HT-29 (cell line): Measurements from ENCODE around the gene ERVFRD-1. TPM values are rescaled to one million over a fixed set of nuclear protein-coding genes. Genes with fewer than 3 reads are reported as not detected.
"Not testable (repeated sequence)": the region's sequence is repeated elsewhere in the genome, so short reads cannot be mapped to it uniquely, and the experiment has no call there.

Source experiments
- DNase-seq: peaks from one replicate; pipeline ENCODE4 v3.0.0-alpha.2; 2015; ENCODE audit warnings: low spot score
- total RNA-seq: library from RNA; depleted of rRNA; stranded (reverse); fragments of >200 nt; shearing (Covaris generic); gene quantifications from 2 replicates; pipeline ENCODE4 v1.2.3, GENCODE V29; 2014

The ERVFRD-1 gene
- total RNA-seq, 1 experiment from 2014 or later: not detected

DNA sequence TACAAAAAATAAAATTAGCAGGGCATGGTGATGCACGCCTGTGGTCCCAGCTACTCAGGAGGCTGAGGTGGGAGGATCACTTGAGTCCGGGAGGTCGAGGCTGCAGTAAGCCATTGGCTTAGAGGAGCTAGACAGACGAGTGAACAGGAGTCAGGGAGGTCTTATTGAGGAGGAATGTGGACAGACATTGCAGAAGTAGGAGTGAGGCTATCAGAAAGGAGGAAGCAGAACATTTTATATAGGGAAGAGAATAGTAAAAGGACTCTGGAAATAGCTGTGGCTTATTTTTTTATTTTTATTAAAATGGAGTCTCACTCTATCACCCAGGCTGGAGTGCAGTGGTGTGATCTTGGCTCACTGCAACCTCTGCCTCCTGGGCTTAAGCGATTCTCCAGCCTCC is 20.4 kb downstream of the ERVFRD-1 start:
- DNase-seq: not testable (repeated sequence)

DNA sequence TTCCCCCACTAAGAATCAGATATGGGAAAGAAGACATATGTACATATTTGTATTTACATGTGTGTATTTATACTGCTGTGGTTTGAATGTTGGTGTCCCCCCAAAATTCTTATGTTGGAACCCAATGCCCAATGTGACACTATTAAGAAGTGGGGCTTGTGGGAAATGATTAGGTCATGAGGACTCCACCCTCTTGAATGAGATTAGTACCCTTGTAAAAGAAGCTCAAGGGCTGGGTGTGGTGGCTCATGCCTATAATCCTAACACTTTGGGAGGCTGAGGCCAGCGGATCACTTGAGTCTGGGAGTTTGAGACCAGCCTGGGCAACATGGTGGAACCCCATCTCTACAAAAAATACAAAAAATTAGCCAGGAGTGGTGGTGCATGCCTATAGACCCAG is 21.8 kb downstream of the ERVFRD-1 start:
- DNase-seq: no peak

DNA sequence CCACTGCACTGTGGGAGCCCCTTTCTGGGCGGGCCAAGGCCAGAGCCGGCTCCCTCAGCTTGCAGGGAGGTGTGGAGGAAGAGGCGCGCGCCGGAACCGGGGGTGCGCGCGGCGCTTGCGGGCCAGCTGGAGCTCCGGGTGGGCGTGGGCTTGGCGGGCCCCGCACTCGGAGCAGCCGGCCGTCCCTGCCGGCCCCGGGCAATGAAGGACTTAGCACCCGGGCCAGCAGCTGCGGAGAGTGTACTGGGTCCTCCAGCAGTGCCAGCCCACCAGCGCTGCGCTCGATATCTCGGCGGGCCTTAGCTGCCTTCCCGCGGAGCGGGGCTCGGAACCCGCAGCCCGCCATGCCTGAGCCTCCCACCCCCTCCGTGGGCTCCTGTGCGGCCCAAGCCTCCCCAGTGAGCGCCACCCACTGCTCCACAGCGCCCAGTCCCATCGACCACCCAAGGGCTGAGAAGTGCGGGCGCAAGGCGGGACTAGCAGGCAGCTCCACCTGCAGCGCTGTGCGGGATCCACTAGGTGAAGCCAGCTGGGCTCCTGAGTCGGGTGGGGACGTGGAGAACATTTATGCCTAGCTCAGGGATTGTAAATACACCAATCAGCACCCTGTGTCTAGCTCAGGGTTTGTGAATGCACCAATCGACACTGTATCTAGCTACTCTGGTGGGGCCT is 24.2 kb downstream of the ERVFRD-1 start:
- not testable (repeated sequence) for DNase-seq

DNA sequence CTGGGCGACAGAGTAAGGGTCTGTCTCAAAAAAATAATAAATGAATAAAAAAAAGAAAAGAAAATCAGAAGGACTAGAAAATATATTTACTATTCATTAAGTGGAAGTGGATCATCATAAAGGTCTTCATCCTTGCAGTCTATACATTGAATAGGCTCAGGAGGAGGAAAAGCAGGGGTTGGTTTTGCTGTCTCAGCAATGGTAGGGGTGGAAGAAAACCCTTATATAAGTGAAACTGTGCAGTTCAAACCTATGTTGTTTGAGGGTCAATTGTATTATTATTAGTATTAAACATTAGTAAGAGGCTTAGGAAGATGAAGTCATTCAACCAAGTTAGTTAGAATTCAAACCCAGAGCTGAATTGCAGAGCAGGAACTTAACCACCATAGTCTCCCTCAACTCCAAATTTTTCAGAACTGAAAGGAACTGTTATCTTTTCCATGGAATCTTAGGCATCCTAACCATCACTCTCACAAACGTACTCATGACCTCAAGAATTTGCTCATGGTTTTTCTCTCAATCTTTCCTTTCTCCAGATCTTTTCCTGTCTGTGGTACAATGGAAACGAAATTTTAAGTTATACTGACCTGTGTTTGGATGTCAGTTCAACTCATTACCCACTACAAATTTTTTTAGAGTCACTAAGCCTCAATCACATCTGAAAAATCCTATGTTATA is 25.6 kb downstream of the ERVFRD-1 start:
- no peak for DNase-seq

DNA sequence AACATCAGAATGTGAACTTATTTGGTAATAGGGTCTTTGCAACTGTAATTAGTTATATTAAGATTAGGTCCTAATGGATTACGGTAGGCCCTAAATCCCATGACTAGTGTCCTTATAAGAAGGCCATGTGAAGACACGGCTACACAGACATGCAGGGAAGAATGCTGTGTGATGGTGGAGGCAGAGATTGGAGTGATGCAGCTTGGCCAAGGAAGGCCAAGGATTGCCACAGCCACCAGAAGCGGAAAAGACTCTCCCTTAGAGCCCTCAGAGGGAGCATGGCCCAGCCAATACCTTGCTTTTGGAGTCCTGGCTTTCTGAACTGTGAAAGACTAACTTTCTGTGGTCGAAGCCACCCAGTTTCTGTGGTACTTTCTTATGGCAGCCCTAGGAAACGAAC is 27.6 kb downstream of the ERVFRD-1 start:
- DNase-seq: no peak

DNA sequence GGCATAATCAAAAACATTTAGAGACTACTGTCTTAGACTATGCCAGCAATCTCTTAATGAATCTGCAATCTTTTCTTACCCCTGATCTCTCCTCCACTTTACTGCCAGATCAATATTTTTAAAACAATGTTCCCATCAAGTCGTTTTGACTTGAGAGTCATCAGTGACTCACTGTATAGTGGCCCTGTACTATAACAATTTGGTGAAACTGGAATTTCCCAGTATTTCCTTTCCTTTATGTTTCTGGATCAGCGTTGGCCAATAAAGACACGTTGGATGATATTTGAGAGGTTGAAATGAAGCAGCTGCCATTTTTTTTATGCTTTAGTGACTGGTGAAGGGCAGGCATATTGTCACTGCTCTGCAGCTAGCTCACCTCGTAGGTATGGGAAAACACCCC is 28.0 kb downstream of the ERVFRD-1 start:
- DNase-seq: no peak

DNA sequence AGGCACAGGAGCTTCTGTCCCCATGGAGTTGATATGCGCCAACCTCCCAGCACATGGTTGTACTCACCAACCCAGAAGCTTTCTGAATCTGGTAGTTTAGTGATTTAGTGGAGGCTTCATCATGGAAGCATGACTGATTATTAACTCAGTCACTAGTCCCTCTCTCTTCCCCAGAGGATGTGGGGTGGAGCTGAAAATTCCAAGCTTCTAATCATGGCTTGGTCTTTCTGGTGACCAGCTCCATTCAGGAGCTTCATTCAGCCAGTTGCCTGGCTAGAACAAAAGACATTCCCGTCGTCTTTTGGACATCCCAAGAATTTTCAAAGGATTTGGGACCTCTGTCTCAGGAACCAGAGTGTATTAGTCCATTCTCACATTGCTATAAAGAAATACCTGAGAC is 31.2 kb downstream of the ERVFRD-1 start:
- DNase-seq: no peak

DNA sequence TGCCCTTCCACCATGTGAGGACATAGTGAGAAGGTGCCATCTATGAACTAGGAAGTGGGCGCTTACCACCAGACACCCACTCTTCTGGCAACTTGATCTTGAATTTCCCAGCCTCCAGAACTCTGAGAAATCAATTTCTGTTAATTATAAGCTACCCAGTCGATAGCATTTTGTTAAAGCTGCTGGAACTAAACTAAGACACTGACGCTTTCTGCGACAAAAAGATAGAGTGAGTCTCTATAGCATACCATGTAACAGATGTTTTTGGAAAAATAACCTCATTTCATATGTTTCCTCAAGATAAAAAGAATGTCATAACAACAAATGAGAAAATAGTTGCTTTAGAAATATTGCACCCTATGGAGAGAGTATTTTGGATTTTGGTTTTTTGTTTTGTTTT is 33.3 kb downstream of the ERVFRD-1 start:
- DNase-seq: no peak

DNA sequence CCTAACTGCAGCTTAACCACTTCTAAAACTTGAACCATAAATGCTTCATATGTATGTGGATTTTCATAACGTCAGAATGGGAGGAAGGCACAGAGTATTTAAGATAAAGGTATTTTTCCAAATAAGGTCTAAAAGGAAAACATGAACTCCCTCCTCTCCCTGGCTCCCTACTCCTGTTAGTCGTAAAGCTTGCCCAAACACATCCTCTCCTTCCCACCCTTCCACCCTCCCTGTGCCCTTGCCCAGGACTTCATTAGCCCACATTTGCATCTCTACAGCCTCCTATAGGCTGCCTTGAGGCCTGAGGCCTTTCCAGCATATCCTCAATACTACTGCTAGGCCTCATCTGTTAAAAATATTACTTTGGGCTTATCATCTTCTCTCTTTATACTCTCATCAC is 35.0 kb downstream of the ERVFRD-1 start:
- DNase-seq: no peak

DNA sequence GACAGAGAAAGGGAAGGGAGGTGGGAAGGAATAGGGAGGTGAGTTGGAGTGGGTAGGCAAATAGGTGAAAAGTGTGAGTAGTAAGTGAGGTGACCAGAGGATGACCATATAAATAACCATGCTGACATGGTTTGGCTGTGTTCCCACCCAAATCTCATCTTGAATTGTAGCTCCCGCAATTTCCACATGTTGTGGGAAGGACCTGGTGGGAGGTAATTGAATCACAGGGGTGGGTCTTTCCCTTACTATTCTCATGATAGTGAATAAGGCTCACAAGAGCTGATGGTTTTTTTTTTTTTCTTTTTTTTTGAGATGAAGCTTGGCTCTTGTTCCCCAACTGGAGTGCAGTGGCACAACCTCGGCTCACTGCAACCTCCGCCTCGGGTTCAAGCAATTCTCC is 39.4 kb downstream of the ERVFRD-1 start:
- no peak for DNase-seq

DNA sequence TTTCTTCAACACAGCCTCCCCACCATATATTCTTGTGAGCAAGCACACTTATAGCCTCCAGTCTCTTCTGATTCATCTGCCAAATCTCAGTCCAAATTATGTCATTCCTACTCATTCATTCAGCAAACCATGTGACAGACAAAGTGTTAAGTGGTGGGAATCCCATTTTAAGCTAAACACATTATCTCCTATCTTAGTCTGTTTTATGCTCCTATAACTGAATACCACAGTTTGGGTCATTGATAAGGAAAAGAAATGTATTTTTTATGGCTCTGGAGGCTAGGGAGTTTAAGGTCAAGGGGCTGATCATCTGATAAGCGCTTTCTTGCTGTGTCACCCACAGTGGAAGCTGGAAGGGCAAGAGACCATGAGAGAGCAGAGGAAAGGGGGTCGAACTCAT is 41.8 kb downstream of the ERVFRD-1 start:
- DNase-seq: no peak

DNA sequence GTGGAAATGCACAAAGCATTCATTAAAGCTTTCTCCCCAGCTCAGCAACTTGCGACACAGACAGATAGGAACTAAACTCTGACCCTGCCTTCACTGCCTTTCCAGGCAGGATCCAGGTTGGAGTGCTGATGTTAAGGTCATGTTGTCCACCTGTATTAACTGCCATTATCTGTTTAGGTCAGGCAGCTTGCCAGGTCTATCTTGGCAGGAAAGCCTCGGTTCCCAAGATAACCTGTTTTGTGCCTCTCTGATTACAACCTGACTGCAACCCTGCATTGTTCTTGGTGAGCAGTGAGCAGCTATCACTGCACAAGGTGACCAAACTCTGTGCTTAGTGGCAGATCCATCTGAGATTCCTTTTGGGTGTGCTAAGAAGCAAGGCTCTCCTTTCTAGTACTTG is 44.2 kb downstream of the ERVFRD-1 start:
- no peak for DNase-seq

DNA sequence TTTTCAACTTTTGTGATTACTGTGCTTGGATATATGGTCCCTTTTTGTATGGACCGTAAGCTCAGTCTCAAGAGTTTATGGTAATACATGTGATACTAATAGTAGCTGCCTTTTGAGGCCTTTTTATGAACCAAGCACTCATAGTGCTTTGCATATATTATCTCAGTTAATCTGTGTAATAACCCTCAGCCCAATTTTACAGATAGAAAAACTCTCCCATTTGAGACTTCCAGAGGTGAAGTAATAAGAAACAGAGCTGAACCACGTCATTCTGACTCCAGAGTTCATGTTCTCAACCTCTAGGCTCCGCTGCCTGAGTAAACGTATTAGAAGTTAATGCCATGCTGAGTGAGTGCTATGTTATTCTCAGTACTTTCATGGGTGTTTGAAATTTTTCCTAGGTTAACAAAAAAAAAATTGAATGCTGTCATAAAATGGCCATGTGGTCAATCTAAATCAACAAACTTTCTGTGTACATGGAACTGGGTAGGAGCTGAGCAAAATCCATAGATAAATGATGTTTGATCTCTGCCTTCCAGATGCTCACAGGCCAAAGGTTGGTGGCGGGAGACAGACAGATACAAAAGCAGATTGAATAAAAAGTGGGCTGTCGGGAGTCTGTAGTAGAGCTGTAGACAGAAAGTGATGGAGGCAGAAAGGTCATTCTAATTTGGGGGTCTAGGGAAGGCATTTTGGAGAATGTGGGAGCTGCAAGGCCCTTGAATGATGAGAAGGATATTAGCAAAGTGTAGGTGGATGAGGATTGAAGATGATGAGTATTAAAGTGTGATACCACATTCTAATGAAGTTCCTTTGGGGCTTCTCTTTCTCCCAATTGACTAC is 44.8 kb downstream of the ERVFRD-1 start:
- no peak for DNase-seq

DNA sequence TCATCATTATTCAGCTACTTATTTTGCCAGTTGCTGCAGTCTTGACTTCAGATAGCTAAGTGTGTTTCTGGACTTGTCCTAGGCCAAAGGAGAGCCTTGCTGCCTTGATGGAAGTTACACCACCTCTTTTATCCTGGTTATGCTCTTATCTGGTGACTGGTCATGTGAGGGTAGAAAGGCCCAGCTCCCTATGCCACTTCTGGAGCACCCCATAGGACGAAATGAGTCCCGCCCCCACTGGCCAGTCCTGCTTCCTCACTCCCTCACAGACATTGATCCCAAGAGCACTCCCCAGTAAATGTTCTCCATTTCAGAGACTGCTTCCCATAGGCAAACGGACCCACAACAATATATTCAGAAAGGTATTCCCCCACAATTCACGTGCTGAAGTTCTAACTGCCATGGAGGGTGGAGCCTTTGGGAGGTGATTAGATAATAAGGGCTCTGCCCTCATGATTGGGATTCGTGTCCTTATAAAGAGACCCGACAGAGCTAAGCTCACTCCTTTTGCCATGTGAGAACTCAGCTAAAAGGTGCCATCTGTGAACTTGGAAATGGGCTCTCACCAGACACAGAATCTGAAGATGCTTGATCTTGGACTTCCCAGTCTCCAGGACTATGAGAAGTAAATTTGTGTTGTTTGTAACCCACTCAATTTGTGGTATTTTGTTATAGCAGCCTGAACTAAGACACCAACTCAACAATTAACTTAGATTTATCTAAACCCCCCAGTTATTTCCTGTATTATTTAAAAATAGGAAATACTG is 45.9 kb downstream of the ERVFRD-1 start:
- no peak for DNase-seq

DNA sequence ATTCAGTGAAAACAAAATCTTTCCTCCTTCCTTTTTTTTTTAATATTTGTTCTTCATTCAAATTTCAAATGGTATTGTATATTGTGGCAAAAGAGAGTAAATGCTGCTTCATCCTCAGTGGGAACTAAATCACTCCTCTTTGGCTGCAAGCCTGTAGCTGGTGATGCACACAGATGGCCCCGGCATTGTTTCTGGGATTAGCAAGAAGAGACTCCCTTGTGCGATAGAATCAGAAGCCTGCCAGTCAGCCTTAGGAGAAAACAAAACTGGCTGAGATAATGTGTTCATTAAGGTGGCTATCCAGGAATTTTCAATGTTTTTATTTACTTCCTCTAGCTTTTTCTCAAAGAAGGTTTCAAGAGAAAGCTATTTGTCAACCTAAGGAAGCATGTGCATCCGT is 46.7 kb downstream of the ERVFRD-1 start:
- no peak for DNase-seq

DNA sequence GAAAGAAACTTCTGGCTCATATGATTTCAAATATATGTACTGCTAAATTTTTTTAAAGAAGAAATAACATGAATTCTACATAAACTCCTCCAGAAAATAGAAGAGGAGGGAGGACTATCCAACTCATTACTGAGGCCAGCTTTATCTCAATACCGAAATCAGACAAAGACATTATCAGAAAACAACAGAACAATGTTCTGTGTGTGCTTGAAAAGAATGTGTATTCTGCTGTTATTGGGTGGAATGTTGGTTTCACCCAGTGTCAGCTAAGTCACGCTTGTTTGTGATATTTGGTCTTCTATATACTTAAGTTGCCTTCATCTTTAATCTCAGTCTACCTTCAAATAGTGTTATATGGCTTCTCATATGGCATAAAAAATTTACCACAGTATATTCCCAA is 48.8 kb downstream of the ERVFRD-1 start:
- no peak for DNase-seq

DNA sequence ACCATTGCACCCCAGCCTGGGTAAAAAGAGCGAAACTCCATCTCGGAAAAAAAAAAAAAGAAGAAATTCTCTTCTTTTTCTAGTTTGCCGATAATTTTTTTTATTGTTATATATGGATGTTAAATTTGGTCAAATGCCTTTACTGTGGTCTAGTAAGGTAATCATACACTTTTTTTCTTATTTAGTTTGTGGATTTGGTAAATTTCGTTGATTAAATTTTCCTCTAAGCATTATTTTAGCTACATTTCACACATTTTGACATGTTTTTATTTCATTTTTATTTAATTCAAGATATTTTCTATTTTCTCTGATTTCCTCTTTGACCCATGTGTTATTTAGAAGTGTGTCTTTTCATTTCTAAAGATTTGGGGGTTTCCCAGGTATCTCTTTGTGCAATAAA is 49.4 kb downstream of the ERVFRD-1 start:
- no peak for DNase-seq

DNA sequence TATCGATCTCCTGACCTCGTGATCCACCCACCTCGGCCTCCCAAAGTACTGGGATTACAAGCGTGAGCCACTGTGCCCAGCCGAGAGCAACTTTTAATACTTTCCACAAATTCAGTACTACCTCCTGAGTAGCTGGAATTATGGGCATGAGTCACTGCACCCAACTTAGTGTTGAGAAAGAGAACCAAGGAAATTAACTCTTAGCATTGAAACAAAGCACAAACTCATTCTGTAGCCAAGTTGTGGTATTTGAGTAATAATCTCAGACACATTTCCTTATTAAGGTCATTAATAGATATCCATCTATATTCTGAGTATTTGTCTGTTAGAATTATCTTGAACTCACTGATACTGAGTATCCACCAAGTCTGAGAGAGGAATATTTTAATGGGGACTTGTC is 53.1 kb downstream of the ERVFRD-1 start:
- no peak for DNase-seq

DNA sequence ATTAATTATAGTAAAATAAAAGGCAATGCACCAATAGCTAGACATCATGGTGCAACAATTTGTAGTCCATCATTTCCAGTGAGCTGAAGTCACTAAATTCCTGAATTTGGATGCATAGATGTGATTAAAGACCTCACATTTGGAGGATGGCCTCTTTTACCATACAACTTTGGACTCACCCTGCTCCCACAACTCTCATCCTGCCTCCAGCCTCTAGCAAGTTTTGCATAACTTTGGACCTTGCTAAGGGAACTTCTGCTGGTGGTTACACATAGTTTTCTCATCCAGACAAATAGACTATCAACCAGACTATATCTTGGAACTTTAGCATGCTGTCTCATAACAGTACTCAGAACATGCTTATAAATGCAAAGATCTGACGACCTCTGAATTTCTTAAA is 54.7 kb downstream of the ERVFRD-1 start:
- DNase-seq: no peak

DNA sequence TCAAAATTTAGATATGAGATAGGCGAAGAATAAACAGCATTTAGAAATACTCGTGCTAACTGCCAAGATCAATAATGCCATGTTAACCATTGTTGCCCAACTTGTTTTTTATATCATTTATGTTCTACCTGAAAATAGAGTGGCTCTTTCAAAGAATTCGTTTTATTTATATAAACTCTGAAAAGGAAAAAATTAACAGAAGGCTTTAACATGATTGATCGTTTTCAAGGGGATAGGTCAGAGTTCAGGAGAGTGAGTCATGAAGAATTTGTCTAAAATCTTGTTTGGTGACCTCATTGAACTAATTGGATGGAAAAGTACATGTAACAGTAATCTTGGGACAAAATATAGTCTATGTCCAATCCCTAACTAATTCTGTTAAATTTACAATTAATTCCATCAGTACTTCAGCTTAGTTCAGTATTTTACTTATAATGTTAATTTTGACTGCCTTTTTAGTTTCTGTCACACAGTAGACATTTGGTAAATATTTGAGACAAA is 56.3 kb downstream of the ERVFRD-1 start:
- no peak for DNase-seq

DNA sequence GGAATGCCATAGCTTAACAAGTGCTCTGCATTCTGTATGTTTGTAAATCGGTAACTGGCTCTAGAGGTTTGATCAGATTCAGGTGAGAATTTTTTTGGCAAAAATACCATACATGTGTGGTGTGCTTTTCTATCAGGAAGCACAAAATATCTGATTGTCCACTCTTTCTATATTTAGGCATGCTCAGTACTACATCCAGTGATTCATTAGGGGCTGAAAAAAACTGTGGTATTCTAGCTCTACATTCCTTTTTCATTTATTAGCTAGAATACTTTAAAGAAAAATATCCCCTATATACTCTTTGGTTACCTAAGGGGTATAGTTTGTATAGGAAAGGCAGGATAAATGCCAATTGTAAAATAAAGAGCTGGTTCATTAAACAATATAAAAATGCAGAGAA is 56.8 kb downstream of the ERVFRD-1 start:
- DNase-seq: no peak

DNA sequence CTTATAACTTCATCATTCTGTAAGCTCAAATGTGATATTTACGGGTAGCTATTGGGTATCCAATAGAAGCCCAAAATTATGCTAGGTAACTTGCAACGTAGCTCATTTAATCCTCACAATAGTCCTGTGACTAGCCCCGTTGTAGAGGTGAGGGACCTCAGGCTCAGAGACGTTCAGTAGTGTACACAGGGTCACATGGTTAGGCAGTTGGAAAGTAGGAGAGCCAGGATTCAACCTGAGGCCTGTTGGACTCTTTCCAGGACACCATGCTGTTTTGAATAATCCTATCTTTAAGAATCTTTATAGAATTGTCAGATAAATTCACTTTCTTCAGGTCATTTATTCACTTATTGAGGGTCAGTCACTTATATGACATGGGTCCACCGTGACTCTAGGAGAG is 58.2 kb downstream of the ERVFRD-1 start:
- DNase-seq: no peak
